Activated gamma-delta T cell treated with Interleukin-2 at 50 U/mL for 16 hours (primary cell): ENCODE results near the gene ETV6.

Experiments used
- DNase-seq: peaks from one replicate; pipeline ENCODE4 v3.0.0-alpha.2; 2020

The ETV6 gene

DNA sequence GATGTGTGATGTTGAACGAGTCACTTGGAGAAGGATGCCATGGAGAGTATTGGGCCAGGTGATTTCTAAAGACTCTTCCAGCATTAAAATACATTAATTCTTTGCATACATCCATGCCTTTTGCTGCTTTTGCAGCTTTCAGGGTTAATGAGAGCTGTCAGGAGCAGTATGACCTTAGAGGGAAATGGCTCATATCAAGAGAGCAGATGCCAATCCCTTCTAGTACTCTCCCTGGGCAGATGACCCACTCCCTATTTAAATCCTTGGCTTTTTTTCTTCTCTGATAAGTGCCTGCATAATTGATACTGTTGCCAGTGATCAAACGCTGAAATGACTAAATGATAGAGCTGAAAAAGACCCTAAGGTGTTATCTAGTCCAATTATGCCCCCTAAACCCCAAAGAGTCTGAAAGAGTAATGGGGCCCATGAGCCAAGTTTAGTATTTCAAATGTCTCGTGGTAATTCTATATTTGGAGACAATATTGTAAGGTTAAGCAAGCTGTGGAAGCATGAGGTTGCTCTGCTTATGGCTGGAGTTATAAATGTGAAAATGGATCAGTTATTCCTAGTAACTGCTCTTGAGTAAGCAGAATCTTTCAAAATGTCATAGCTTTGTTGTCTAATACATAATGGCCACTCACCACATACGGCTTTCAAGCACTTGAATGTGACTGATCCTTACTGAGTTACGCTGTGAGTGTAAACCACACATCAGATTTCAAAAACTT lies 137.3 kb downstream of the ETV6 start:
- no peak for DNase-seq

DNA sequence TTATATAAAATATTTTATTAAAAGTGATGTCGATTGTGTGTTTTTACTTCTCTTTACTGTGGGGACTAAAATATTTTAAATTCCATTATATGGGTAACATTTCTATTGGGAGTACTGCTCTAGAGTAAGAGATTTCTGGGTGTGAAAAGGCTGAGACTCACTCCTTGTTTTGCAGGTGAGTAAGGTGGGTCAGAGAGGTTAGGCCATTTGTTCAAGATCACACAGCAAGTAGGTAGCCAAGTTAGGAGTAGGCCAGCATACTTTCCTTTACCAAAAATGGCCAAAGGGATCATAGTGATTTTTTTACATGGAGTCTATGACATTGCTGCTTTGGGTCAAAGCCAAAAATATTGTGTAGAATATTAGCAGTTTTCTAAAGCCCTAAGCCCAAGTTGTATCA lies 138.0 kb downstream of the ETV6 start:
- no peak for DNase-seq

DNA sequence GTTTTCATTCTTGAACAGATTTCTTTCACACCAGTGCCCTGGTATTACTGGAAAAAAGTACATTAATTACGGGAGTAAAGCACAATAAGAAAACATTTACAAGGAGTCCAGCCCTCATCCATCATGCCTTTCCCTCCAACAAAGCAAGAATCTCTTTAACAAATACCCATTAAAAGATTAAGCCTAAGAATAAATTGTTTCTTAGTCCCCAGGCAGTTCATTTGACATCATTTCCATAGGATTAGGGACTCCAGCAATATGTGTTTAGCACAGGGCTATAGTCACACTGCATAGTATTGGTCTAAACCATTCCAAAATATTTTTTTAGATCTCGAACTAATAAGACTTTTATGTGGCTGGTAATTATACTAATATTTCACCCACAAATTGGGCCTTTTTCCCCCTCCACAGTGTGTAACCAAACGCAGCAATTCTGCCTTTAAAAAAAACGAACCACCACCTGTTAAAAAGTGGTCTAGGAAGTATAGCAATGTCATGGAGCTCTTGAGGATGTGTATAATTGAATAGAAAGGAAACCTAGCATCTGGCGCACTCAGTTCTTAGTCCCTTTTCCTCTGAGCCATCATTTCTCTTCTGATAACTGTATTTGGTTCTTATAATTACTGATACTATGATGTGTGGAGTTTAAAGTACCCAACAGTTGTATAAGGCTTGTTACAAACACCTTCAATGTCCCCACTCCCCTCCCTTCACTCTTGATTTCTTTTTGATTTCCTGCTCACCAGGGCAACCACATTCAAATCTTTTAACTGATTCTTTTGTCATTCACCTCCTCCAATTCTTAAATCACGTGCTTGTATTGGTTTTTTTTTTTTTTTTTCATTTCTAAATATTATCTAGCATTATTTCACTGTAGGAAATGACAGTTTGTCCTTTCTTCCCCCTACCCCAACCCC lies 138.7 kb downstream of the ETV6 start:
- no peak for DNase-seq

DNA sequence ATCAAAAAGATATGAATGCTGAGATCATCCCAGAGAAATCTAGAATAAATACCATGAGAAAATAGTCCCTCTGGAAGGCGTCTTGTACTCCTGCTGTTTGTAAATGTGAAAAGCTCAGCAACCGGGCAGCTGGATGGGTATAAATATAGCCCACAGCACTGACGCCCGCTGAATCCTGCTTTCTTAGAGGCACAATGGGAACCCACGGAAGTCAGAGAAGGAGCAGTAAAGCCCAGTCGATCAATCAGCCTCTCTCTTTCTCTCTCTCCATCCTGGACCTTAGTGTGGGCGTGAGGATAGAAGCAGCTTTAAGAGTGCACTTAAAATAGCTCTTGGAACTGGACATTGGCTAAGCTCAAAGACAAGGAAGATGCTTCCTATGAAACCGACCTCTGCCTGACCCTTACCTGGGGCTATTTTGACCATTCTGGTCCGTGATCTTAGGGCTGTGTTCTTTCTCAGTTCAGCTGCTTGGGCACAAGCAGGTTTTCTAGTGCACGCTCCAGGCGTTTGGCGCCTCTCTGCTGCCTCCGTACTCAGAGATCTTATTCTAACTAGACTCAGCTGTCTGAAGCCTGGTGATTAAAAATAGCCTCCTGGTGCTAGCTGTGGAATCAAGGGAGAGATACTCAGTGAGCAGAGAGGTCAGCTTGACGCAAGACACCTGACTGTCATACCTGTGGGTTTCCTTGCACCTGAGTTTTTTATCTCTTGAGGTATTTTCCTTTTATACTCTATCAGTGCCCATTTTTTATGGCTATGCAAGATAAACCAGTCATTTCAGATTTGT lies 144.6 kb downstream of the ETV6 start:
- no peak for DNase-seq

DNA sequence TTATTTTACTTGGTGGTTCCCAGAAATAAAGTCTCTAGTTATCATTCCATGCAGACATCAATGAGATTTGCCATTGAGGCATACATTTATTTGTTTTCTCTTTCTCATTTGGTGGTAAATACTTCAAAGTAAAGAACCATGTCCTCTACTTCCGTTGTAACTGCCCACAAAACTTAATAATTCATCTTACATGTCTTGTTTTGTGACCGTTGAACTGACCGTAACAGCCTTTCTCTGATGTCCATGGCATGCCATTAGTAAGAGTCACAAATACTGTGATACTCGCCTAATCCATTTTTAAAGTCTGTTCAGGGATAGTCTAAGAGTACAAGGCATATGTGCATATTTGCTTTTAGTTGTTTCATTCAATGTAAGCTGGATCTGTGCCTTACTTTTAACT lies 145.3 kb downstream of the ETV6 start:
- DNase-seq = no peak

DNA sequence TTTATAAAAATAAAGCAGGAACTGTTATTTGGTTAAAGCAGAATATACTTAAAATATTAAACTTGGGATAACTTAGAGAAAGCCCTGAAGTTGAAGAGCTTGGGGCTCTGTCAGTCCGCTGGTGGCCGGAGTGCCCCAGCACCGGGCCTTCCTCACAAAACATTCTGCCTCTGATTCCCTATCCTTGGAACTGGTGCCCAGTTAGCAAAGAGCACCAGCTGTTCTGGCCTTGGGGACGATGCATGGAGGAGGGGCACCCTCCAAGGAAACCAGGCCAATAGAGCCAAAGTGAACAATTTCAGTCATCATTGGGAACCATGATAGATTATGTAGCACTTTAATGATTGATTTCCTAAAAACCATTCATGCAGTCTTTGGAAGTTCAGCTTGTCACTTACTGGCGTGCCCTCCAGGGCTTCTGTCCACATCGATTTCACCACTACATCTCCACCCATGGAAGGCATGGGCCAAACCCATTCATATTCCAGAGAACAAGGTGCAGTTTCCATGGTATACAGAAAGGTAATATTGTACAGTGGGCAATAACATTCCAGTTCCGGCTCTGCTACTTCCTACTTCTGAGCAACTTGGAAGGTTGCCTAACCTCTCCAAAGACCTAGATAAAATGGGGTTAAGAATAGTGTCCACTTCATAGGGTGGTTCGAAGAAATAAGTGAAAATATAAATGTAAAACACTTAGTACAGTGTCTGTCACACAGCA lies 145.9 kb downstream of the ETV6 start:
- no peak for DNase-seq

DNA sequence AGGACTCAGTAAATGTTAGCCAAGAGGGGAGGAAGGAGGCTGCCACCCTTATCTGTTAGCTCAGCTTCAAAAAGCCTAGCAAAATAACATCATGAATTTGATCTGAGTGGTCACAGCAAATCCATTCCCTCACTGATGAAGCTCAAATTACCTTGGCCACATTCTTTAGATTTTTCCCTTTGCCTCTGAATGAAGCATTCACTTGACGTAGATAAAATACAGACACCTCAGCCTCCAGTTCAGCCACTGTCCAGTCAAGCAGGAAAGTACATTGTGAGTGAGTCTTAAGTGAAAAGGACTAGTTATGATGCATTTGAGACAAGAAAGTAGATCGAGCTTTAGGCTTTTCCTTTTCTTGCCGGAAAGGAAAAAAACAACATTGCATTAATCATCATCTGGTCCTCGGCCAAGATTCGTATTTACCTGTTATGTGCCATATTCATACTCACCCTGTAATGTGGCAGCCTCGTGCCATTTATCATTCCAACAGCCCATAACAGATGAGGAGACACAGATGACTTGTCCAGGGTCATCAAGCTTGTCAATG lies 146.5 kb downstream of the ETV6 start:
- DNase-seq = no peak

DNA sequence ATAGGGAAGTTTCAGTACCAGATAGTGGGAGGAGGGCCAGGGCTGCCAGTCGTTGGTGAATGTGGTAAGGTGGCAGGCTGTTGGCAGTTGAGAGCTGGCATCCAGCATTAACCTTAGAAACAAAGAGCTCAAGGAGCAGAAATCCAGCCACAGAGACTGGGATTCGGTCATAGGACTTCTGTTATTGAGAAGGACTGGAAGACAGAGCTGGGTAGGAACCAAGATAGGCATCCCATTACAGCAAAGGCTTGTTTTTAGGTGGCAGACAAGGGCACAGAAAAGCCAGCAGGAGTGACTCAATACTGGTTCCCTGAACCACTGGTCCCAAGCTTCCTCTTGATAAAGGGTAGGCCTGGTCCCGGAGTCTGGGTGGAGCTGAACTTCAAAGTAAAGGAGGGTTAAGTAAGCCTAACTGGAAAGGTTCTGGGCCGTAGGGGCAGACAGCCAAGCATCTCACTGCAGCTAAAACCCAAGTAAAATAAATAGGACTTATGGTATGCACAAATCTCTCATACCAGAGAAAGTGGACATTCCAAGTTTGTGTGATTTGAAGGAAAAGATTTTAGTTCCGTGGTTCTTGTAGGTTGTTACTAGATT lies 147.9 kb downstream of the ETV6 start:
- DNase-seq = no peak

DNA sequence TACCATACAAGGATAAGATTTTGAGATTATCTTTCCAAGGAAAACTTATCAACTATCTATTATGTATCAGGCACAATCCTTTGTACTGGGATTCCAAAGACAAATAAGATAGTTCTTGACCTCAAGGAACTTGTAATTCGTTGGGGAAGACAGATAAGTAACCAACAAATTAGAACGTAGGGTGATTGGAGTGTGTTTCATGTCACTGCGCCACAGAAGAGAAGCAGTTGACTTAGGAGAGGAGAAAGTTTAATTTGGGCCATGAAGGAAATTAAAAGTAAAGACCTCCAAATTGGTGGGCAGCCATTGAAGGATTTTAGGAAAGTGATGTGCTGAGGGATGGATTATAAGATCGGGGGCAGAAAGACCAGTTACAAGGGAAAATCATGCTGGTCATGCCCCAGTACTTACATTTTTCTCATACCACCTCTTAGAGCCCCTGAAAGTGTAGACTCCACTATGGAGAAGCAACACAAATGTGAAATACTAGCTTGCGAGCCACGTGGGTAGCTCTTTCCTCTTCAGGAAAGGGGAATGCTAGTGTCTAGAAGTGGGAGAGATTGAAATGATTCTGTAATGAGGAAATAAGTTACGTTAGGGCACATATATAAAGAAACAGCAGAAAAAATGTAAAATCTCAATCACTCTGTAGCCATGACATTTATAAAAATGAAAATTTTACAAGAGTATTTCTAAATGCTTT lies 148.7 kb downstream of the ETV6 start:
- DNase-seq = no peak

DNA sequence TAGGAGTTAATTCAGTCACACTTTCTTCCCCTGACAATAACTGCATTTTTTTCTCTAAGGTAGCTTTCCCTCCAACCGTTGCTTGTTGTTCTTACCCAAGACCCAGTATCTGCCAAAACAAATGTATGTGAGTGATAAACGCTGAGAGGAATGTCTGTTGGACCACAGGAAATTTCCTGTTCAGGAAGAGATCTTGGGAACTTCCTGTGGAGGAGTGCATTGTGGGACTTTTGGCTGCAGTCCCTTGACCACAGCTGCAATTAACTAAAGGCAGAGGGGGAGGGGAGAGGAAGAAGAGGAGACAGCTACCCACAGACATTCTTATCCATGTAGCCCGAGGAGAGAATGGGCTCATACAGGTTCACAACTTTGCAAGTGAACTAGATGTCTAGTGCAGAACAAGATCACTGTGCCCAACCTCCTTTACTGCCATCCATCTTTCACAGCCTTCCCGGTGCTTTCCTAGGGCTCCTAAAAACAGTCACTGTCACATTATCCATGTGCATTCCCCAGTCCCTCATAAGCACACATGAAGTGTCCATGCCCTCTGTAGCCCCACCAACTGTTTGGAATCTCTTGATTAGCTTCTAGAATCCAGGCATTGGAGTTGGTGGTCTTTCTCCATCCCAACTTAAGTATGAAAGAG lies 149.5 kb downstream of the ETV6 start:
- DNase-seq = no peak

DNA sequence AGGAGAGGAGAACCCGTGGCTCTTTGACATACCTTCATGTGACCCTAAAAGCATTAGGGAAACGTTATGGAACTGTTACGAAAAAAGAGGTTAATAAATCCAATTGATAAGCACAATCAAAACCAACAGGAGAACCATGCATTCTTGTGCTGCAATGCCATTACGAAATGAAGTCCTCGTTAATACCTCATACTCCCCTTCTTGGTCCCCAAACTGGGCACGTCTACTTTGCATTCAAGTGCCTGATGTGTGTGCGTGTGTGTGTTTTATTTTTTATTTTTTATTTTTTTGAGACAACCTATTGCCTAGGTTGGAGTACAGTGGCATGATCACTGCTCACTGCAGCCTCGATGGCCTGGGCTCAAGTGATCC lies 150.0 kb downstream of the ETV6 start:
- no peak for DNase-seq

DNA sequence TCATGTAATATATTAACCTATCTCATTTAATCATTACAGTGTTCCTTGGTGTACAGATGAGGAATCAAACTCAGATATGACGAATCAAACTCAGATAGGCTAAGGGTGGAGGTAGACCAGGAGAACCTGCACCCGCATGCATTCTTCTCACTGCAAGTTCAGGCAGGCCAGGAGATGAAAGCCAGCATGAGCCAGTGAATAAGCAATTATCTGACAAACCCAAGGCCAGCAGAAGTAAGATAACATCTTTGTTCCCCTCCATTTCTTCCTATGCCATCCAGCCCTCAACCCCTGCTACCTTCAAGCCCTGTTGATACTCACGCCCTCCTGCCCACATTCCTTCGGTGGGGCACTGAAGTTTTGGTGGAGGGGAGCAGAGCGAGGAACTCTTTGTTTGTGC lies 152.2 kb downstream of the ETV6 start:
- no peak for DNase-seq

DNA sequence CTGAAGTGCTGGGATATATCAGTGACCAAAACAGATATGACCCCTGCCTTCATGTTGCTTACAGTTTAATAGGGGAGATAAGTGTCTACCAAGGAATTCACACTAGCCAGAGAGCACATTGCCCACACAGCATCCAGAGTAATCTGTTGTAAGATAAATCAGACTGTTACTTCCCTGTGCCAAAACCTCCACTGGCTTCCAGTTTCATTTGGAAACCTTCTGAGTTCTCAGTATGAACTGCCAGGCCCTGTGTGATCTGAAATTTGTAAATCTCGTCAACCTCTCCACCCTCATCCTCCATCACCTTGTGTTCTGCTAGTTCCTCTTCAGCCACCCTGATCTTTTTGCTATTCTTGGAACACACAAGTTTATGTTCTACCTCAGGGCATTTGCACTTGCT lies 154.7 kb downstream of the ETV6 start:
- DNase-seq = no peak

DNA sequence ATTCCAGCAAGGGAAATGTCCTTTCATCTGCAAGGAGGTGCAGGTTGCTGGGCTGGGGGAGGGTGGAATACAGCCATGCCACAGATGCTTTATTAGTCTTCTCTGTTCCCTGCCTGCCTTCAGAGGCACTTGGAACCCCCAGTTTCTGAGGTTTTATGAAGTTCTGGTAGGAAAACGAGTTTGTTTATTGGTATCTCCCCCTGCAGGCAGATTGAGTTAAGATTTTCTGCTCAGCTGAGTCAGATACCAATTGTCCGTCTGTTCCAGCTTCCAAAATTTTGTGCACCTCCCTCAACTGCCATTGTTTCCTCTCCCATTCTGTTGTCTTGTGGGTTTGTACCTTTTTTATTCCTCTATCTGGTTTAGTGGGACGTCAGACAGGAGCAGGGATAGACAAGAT lies 155.6 kb downstream of the ETV6 start:
- DNase-seq = no peak

DNA sequence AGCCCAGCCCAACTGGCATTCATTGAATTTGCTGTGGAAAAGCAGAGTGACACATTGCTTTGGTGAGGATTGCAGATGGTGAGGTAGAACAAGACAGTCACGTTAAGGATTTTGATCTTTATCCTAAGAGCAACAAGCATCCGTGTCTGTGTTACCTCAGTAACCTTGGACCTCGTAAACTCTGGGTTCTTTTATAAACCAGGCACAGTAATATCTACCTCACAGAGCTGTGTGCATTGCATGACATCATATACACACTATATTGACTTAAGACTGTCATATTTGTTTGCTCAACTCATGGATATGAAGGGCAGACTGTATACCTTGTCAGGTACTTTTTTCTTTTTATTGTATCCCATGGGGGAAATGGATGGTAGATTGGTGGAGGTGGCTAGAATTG lies 156.2 kb downstream of the ETV6 start:
- no peak for DNase-seq

DNA sequence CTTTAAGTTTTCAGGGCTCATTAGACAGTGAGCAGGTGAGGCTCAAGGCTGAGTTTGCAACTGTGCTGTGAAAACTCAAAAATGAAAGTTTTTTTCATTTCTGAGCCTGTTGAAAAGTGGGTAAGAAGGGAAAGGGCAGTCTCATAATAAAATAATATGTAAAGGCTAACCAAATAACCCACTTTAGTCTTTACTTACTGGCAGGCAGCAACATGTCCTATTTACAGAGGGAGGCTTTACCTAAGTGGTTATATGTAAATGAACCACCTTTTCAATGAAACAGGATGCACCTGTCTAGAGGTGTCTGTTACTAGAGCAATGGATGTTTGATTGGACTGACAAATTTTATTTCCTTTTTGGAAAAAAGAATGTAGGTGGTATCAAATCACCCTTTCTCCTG lies 158.0 kb downstream of the ETV6 start:
- no peak for DNase-seq

DNA sequence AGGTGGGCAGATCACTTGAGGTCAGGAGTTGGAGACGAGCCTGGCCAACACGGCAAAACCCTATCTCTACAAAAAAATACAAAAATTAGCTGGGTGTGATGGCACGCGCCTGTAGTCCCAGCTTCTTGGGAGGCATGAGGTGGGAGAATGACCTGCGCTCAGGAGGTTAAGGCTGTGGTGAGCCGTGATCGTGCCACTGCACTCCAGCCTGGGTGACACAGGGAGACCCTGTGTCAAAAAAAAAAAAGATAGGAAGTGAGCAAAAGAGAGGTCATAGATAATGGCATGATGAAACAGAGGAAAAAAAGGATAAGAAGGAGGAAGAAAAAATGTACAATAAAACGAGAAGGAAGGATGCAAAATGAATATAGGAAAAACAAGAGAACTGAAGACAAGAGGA lies 159.5 kb downstream of the ETV6 start:
- no peak for DNase-seq

DNA sequence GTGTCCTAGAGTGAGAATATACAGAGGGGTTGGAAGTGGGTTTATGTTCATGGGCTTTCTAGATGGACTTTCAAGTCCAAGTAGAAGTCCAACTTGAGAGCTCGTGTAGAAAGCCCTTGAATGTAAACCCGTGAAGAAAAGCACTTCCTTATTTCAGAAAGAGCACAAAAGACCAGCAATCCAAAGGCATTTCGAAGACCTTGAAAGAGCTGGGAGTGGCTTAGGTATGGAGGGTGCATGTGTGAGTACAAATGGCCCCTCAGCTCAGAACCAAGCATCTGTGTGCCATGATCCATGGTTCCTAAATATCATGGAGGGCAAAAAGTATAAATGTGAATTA lies 160.7 kb downstream of the ETV6 start:
- no peak for DNase-seq

DNA sequence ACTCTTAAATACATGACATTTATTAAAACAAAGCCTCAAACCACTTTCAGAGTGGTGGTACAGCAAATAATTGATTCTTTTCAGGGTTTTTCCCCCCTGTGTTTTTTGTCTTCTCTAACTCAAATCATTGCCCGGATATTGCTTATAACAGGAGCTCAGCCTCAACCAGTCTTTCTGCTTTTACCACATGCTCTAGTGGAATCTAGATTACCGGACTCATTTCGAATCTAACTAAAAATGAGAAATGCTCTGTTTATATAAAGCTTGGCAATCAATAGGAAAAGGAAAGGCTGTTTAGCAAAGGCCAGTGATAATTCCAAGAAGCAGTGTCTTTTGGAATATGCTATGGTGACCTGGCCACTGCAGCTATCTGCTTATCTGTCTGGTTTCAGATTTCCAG lies 161.5 kb downstream of the ETV6 start:
- no peak for DNase-seq

DNA sequence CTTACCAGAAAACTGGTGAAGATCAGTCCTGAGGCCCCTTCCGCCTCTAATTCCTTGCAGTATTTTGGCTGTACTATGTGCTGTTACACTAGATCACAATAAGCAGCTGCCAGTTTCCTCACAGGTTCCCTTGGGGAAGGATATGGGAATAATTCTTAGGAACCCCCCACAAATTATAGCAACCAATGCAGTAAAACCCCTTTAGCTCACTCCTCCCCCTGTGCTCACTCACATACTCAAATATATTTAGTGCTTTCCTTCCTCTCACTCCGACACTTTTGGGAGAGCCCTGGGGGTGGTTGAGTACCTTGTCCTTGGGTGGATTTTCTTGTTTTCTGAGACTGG lies 162.7 kb downstream of the ETV6 start:
- DNase-seq = no peak
